Measurements from ENCODE around the gene DVL1. TPM values are rescaled to one million over a fixed set of nuclear protein-coding genes. Genes with fewer than 3 reads are reported as not detected.

The DVL1 gene
- total and polyA plus RNA-seq, 9 of the 15 experiments (the other 6 are each of a cell fraction or from before 2014, with no cell fraction given), result 0.62 to 135 (median 24.3) TPM

DNA sequence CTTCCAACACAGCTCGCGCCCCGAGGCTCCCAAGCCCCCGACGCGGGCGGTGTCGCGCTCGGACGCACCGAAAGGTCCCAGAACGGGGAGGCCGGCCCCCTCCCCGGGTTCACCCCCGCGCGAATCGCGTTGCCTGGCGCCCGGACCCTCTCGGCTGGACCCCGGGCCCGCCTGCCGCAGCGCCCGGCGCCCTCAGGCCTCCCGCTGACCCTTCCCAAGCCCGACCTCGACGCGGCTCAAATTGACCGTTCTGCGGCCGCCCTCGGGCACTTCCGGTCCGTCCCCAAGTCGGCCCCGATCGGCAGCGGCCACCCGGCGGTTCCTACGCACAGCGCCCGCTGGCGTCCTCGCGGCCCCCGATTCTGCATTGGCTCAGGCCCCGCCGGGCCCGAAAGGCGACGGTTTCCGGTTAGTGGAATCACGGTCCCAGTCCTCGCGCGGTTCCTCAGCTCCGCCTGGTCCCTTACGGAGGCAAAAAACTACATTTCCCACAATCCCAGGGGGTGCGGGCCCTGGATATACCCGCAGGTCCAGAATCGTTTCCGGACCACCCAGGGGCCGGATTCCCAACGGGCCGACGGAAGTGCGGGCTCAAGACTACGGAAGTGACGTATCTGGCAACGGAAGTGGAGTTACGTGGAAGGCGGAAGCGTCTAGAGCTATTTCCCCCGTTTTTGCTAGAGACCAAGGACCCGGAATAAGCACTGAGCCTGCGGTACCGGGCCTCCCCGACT is 25.9 kb upstream of the DVL1 start, which contains the start of gene AURKAIP1 (continued):
- peak; percentile 80 for TF ChIP-seq CHD7 (IDR thresholded peaks at IDR 0.05; ENCODE audit: low read depth, low read length)
- TF ChIP-seq SIN3A (IDR thresholded peaks at IDR 0.05; ENCODE audit: borderline replicate concordance in 2 of 2, control insufficient read depth in 1 of 2, low read depth in 2 of 2, low read length in 2 of 2), result peak; percentile 74 to 84; a peak in 3 of 4 replicates
- no peak; the same call in 1 of the 2 replicates for TF ChIP-seq SNIP1 (IDR thresholded peaks at IDR 0.05; ENCODE audit: low read depth)
- TF ChIP-seq NCOA2 (IDR thresholded peaks at IDR 0.05; ENCODE audit: partially characterized antibody in 2 of 2), result no peak
- peak; percentile 75 for TF ChIP-seq ZNF239 (CRISPR knock-in tag; IDR thresholded peaks at IDR 0.05)
- TF ChIP-seq RBBP5 (IDR thresholded peaks at IDR 0.05; ENCODE audit: borderline replicate concordance, insufficient read depth, low read length, poor library complexity, severe bottlenecking), result peak; percentile 100
- peak; percentile 69; the same call in 1 of the 2 replicates for TF ChIP-seq ZNF41 (CRISPR knock-in tag; conservative IDR thresholded peaks at IDR 0.05)
- TF ChIP-seq GTF2F1 (IDR thresholded peaks at IDR 0.05; ENCODE audit: low read depth, low read length), result no peak
- TF ChIP-seq ZFPM2 (CRISPR knock-in tag; IDR thresholded peaks at IDR 0.05), result peak; percentile 52; the same call in 1 of the 2 replicates
- TF ChIP-seq, protein P1, sequence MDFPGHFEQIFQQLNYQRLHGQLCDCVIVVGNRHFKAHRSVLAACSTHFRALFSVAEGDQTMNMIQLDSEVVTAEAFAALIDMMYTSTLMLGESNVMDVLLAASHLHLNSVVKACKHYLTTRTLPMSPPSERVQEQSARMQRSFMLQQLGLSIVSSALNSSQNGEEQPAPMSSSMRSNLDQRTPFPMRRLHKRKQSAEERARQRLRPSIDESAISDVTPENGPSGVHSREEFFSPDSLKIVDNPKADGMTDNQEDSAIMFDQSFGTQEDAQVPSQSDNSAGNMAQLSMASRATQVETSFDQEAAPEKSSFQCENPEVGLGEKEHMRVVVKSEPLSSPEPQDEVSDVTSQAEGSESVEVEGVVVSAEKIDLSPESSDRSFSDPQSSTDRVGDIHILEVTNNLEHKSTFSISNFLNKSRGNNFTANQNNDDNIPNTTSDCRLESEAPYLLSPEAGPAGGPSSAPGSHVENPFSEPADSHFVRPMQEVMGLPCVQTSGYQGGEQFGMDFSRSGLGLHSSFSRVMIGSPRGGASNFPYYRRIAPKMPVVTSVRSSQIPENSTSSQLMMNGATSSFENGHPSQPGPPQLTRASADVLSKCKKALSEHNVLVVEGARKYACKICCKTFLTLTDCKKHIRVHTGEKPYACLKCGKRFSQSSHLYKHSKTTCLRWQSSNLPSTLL (IDR thresholded peaks at IDR 0.05), result no peak
- TF ChIP-seq HEY1 (CRISPR knock-in tag; IDR thresholded peaks at IDR 0.05; ENCODE audit: borderline replicate concordance), result 0 out of 2 replicates have a peak, but pooled peaks have one; percentile 75
- no peak for TF ChIP-seq SLC30A9 (CRISPR knock-in tag; IDR thresholded peaks at IDR 0.05)
